Chondrocyte (in vitro differentiated cells): ENCODE measurements around the gene CEP55. TPM values are rescaled to one million over a fixed set of nuclear protein-coding genes. Genes with fewer than 3 reads are reported as not detected.

Experiments
- DNase-seq: peaks from one replicate; pipeline ENCODE4 v3.0.0; 2021; ENCODE audit warnings: mixed read lengths, low spot score
- H3K27ac Mint-ChIP-seq: one replicate; pipeline ENCODE4 v1.8.0; 2021; ENCODE audit warnings: mild to moderate bottlenecking, moderate library complexity, mixed read lengths; ENCODE audit not compliant: unreplicated experiment
- H3K27me3 Mint-ChIP-seq: 2 replicates; pipeline ENCODE4 v1.8.0; 2021; ENCODE audit warnings: low read depth, mixed read lengths
- H3K36me3 Mint-ChIP-seq: 2 replicates; pipeline ENCODE4 v1.8.0; 2021; ENCODE audit warnings: low read depth, mixed read lengths
- H3K4me1 Mint-ChIP-seq: 2 replicates; pipeline ENCODE4 v1.8.0; 2021; ENCODE audit warnings: low read depth, mild to moderate bottlenecking, mixed read lengths
- H3K4me3 Mint-ChIP-seq: one replicate; pipeline ENCODE4 v1.8.0; 2021; ENCODE audit warnings: mild to moderate bottlenecking, moderate library complexity, mixed read lengths; ENCODE audit not compliant: unreplicated experiment
- H3K9me3 Mint-ChIP-seq: 2 replicates; pipeline ENCODE4 v1.8.0; 2021; ENCODE audit warnings: low read depth, mixed read lengths
- CTCF ChIP-seq: fragments of 200-600 bp; sonication (generic); IDR thresholded peaks from 2 replicates; pipeline ENCODE4 v1.5.0; 2021; ENCODE audit warnings: antibody characterized with exemption, mild to moderate bottlenecking, moderate library complexity
- total RNA-seq: library from RNA; stranded (reverse); gene quantifications from 3 replicates; pipeline ENCODE4 v1.2.1, GENCODE V29; 2021

Gene CEP55
- total RNA-seq, 1 donor from 2014 or later, result 9.3 TPM

- Mint-ChIP-seq H3K9me3 (no peaks in the 10 kb centered on the region), H3K36me3 (peaks cover 5% of the 10 kb centered on the region), H3K27me3 (peaks cover 38% of the 10 kb centered on the region), H3K4me1 (peaks cover 3% of the 10 kb centered on the region), H3K4me3 (no peak overlapping the region), H3K27ac (no peak overlapping the region)
- no peak for DNase-seq
- TF ChIP-seq CTCF, result no peak
Measured at GRCh38 chr10:93573051-93573909, 76.9 kb downstream of the CEP55 start.

GRCh38 chr10:93573924-93574323, 77.5 kb downstream of the CEP55 start:
- Mint-ChIP-seq H3K36me3 (peaks cover 5% of the 10 kb centered on the region), H3K4me3 (no peak overlapping the region), H3K27me3 (peaks cover 35% of the 10 kb centered on the region), H3K27ac (no peak overlapping the region), H3K9me3 (no peaks in the 10 kb centered on the region), H3K4me1 (peaks cover 3% of the 10 kb centered on the region)
- no peak for DNase-seq
- TF ChIP-seq CTCF, result no peak

GRCh38 chr10:93576888-93577287, 80.5 kb downstream of the CEP55 start:
- Mint-ChIP-seq H3K27ac (no peak overlapping the region), H3K4me1 (peaks cover 4% of the 10 kb centered on the region), H3K4me3 (no peak overlapping the region), H3K9me3 (no peaks in the 10 kb centered on the region), H3K36me3 (peaks cover 2% of the 10 kb centered on the region), H3K27me3 (peaks cover 15% of the 10 kb centered on the region)
- no peak for DNase-seq
- TF ChIP-seq CTCF, result no peak

GRCh38 chr10:93577565-93577964, 81.2 kb downstream of the CEP55 start:
- no peak overlapping the region for H3K27ac Mint-ChIP-seq
- H3K4me1 Mint-ChIP-seq, result peaks cover 4% of the 10 kb centered on the region
- peaks cover 9% of the 10 kb centered on the region for H3K27me3 Mint-ChIP-seq
- H3K9me3 Mint-ChIP-seq, result no peaks in the 10 kb centered on the region
- no peak for DNase-seq
- H3K4me3 Mint-ChIP-seq, result no peak overlapping the region
- H3K36me3 Mint-ChIP-seq, result peaks cover 2% of the 10 kb centered on the region
- no peak for TF ChIP-seq CTCF

Other genes with a start within 250 kb of the CEP55 start
- gene MYOF, start 14.3 kb upstream of the CEP55 start, total RNA-seq, result 291 to 526 TPM (median 524 TPM) in 3 replicates
- gene FFAR4, start 70.1 kb downstream of the CEP55 start, total RNA-seq, result not detected in 3 replicates
- 10.7 to 30.1 TPM (median 29.3 TPM) in 3 replicates for gene RBP4, start 104.6 kb downstream of the CEP55 start, total RNA-seq
- gene PDE6C, start 115.9 kb downstream of the CEP55 start, total RNA-seq, result not detected in 3 replicates
- gene FRA10AC1, start 206.0 kb downstream of the CEP55 start, total RNA-seq, result 11.8 to 15.2 TPM (median 13.2 TPM) in 3 replicates